WTC11 (cell line): ENCODE results near the gene DDX4.

Experiments used
- CREB1 ChIP-seq: sonication (generic); formaldehyde crosslinking; IDR thresholded peaks from 2 replicates; pipeline ENCODE4 v1.8.0; 2023; ENCODE audit warnings: mild to moderate bottlenecking, missing genetic modification reagents
- ETV6 ChIP-seq: sonication (generic); formaldehyde crosslinking; IDR thresholded peaks from 2 replicates; pipeline ENCODE4 v1.8.1; 2022; ENCODE audit warnings: mild to moderate bottlenecking, missing genetic modification reagents
- SMAD4 ChIP-seq: sonication (generic); formaldehyde crosslinking; IDR thresholded peaks from 2 replicates; pipeline ENCODE4 v1.8.0; 2022; ENCODE audit warnings: mild to moderate bottlenecking, missing genetic modification reagents
- TF ChIP-seq, protein P1 (sequence below): sonication (generic); formaldehyde crosslinking; IDR thresholded peaks from 2 replicates; pipeline ENCODE4 v1.8.0; 2023; ENCODE audit warnings: missing genetic modification reagents, mild to moderate bottlenecking, borderline replicate concordance
- TF ChIP-seq, protein P2 (sequence below): sonication (generic); formaldehyde crosslinking; IDR thresholded peaks from 2 replicates; pipeline ENCODE4 v1.8.0; 2023; ENCODE audit warnings: mild to moderate bottlenecking, missing genetic modification reagents
- TF ChIP-seq, protein P3 (sequence below): fragments of 200-600 bp; IDR thresholded peaks from 2 replicates; pipeline ENCODE4 v1.8.0; 2022; ENCODE audit warnings: antibody characterized with exemption
- TF ChIP-seq, protein P4 (sequence below): sonication (generic); formaldehyde crosslinking; IDR thresholded peaks from 2 replicates; pipeline ENCODE4 v1.8.1; 2022; ENCODE audit warnings: mild to moderate bottlenecking, moderate library complexity, missing genetic modification reagents

DNA sequence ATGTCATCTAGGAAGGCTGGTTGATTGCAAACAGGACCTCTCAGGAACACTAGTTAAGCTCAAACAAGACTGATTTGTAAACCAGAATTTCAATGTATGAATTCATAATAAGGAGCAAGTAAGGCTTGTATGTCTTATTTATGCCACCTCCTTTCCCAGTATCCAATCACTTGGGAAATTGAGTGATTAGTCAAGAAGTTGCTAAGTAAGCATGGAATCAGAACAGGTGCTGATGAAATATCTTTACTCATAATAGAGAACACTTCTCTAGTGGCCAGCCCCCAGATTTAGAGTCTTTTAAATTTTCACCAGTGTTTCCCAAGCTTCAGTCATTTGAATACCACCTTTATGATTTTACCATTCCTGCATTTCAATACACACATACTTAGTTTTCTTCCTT is 5.3 kb upstream of the DDX4 start:
- TF ChIP-seq SMAD4, result no peak
- TF ChIP-seq, protein P1, sequence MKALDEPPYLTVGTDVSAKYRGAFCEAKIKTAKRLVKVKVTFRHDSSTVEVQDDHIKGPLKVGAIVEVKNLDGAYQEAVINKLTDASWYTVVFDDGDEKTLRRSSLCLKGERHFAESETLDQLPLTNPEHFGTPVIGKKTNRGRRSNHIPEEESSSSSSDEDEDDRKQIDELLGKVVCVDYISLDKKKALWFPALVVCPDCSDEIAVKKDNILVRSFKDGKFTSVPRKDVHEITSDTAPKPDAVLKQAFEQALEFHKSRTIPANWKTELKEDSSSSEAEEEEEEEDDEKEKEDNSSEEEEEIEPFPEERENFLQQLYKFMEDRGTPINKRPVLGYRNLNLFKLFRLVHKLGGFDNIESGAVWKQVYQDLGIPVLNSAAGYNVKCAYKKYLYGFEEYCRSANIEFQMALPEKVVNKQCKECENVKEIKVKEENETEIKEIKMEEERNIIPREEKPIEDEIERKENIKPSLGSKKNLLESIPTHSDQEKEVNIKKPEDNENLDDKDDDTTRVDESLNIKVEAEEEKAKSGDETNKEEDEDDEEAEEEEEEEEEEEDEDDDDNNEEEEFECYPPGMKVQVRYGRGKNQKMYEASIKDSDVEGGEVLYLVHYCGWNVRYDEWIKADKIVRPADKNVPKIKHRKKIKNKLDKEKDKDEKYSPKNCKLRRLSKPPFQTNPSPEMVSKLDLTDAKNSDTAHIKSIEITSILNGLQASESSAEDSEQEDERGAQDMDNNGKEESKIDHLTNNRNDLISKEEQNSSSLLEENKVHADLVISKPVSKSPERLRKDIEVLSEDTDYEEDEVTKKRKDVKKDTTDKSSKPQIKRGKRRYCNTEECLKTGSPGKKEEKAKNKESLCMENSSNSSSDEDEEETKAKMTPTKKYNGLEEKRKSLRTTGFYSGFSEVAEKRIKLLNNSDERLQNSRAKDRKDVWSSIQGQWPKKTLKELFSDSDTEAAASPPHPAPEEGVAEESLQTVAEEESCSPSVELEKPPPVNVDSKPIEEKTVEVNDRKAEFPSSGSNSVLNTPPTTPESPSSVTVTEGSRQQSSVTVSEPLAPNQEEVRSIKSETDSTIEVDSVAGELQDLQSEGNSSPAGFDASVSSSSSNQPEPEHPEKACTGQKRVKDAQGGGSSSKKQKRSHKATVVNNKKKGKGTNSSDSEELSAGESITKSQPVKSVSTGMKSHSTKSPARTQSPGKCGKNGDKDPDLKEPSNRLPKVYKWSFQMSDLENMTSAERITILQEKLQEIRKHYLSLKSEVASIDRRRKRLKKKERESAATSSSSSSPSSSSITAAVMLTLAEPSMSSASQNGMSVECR (CRISPR knock-in tag), result no peak
- TF ChIP-seq, protein P2, sequence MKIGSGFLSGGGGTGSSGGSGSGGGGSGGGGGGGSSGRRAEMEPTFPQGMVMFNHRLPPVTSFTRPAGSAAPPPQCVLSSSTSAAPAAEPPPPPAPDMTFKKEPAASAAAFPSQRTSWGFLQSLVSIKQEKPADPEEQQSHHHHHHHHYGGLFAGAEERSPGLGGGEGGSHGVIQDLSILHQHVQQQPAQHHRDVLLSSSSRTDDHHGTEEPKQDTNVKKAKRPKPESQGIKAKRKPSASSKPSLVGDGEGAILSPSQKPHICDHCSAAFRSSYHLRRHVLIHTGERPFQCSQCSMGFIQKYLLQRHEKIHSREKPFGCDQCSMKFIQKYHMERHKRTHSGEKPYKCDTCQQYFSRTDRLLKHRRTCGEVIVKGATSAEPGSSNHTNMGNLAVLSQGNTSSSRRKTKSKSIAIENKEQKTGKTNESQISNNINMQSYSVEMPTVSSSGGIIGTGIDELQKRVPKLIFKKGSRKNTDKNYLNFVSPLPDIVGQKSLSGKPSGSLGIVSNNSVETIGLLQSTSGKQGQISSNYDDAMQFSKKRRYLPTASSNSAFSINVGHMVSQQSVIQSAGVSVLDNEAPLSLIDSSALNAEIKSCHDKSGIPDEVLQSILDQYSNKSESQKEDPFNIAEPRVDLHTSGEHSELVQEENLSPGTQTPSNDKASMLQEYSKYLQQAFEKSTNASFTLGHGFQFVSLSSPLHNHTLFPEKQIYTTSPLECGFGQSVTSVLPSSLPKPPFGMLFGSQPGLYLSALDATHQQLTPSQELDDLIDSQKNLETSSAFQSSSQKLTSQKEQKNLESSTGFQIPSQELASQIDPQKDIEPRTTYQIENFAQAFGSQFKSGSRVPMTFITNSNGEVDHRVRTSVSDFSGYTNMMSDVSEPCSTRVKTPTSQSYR (CRISPR knock-in tag), result no peak
- TF ChIP-seq CREB1 (CRISPR knock-in tag), result no peak
- TF ChIP-seq, protein P3, sequence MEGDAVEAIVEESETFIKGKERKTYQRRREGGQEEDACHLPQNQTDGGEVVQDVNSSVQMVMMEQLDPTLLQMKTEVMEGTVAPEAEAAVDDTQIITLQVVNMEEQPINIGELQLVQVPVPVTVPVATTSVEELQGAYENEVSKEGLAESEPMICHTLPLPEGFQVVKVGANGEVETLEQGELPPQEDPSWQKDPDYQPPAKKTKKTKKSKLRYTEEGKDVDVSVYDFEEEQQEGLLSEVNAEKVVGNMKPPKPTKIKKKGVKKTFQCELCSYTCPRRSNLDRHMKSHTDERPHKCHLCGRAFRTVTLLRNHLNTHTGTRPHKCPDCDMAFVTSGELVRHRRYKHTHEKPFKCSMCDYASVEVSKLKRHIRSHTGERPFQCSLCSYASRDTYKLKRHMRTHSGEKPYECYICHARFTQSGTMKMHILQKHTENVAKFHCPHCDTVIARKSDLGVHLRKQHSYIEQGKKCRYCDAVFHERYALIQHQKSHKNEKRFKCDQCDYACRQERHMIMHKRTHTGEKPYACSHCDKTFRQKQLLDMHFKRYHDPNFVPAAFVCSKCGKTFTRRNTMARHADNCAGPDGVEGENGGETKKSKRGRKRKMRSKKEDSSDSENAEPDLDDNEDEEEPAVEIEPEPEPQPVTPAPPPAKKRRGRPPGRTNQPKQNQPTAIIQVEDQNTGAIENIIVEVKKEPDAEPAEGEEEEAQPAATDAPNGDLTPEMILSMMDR, result no peak
- TF ChIP-seq, protein P4, sequence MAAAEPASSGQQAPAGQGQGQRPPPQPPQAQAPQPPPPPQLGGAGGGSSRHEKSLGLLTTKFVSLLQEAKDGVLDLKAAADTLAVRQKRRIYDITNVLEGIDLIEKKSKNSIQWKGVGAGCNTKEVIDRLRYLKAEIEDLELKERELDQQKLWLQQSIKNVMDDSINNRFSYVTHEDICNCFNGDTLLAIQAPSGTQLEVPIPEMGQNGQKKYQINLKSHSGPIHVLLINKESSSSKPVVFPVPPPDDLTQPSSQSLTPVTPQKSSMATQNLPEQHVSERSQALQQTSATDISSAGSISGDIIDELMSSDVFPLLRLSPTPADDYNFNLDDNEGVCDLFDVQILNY, result no peak
- TF ChIP-seq ETV6 (CRISPR knock-in tag), result no peak
